Neuronal stem cell (in vitro differentiated cells): ENCODE results near the gene APBB2.
"Not testable (repeated sequence)": the region's sequence is repeated elsewhere in the genome, so short reads cannot be mapped to it uniquely, and the experiment has no call there.

Experiments
- DNase-seq: peaks from one replicate; pipeline ENCODE4 v3.0.0-alpha.2; 2013; ENCODE audit warnings: low spot score
- H2AFZ ChIP-seq: one replicate; pipeline ENCODE4 v1.6.1; 2013; ENCODE audit warnings: mild to moderate bottlenecking, low read length, inconsistent platforms
- H2AK5ac ChIP-seq: 2 replicates; pipeline ENCODE4 v1.6.1; 2013; ENCODE audit warnings: low read depth, mild to moderate bottlenecking, inconsistent platforms, low read length, moderate library complexity, mixed read lengths
- H2BK120ac ChIP-seq: 2 replicates; pipeline ENCODE4 v1.6.1; 2013; ENCODE audit warnings: low read depth, mild to moderate bottlenecking, inconsistent platforms, low read length, moderate library complexity, mixed read lengths
- H2BK12ac ChIP-seq: one replicate; pipeline ENCODE4 v1.6.1; 2013; ENCODE audit warnings: low read length, inconsistent platforms
- H2BK15ac ChIP-seq: 2 replicates; pipeline ENCODE4 v1.6.1; 2013; ENCODE audit warnings: mild to moderate bottlenecking, low read length, inconsistent platforms, mixed read lengths
- H2BK5ac ChIP-seq: one replicate; pipeline ENCODE4 v1.6.1; 2013; ENCODE audit warnings: inconsistent platforms, mild to moderate bottlenecking, low read length, moderate library complexity
- H3K14ac ChIP-seq: one replicate; pipeline ENCODE4 v1.6.1; 2013; ENCODE audit warnings: low read length, inconsistent platforms
- H3K18ac ChIP-seq: 2 replicates; pipeline ENCODE4 v1.6.1; 2013; ENCODE audit warnings: low read length, inconsistent platforms
- H3K23ac ChIP-seq: 2 replicates; pipeline ENCODE4 v1.6.1; 2013; ENCODE audit warnings: low read depth, mild to moderate bottlenecking, mixed read lengths, low read length, inconsistent platforms; ENCODE audit not compliant: poor library complexity
- H3K27ac ChIP-seq: replicated peaks from 3 replicates; pipeline ENCODE4 v1.5.1; 2013; ENCODE audit warnings: low read length, inconsistent platforms
- H3K27me3 ChIP-seq, 3 experiments: 2 replicates each; pipeline ENCODE4 v1.6.1; 2013; ENCODE audit warnings: low read length in 3 of 3, mild to moderate bottlenecking in 2 of 3, inconsistent platforms in 1 of 3, low read depth in 1 of 3, mixed read lengths in 1 of 3, moderate library complexity in 1 of 3; ENCODE audit not compliant: control insufficient read depth in 3 of 3, insufficient read depth in 3 of 3
- H3K36me3 ChIP-seq, 2 donors: replicated peaks in 1 of 2; 2 replicates each; pipeline ENCODE4 v1.6.1; 2013; ENCODE audit warnings: low read length in 2 of 2; ENCODE audit not compliant: control insufficient read depth in 2 of 2, insufficient read depth in 2 of 2
- H3K4ac ChIP-seq: 2 replicates; pipeline ENCODE4 v1.6.1; 2013; ENCODE audit warnings: inconsistent platforms, mild to moderate bottlenecking, low read length, moderate library complexity
- H3K4me1 ChIP-seq, 2 donors: 1 replicate in 1 of 2; 2 replicates in 1 of 2; pipeline ENCODE4 v1.6.1; 2013; ENCODE audit warnings: low read length in 2 of 2, low read depth in 1 of 2; ENCODE audit not compliant: control insufficient read depth in 2 of 2, insufficient read depth in 1 of 2
- H3K4me2 ChIP-seq: one replicate; pipeline ENCODE4 v1.6.1; 2013; ENCODE audit warnings: mild to moderate bottlenecking, low read length, inconsistent platforms; ENCODE audit not compliant: insufficient read depth, poor library complexity, severe bottlenecking
- H3K4me3 ChIP-seq, 2 donors: 2 replicates each; pipeline ENCODE4 v1.5.1; 2013; ENCODE audit warnings: low read length in 2 of 2, mild to moderate bottlenecking in 2 of 2, inconsistent platforms in 1 of 2, moderate library complexity in 1 of 2
- H3K79me1 ChIP-seq: one replicate; pipeline ENCODE4 v1.6.1; 2013; ENCODE audit warnings: low read depth, mild to moderate bottlenecking, inconsistent platforms, low read length, moderate library complexity
- H3K9ac ChIP-seq: one replicate; pipeline ENCODE4 v1.6.1; 2013; ENCODE audit warnings: mild to moderate bottlenecking, low read depth, low read length, inconsistent platforms; ENCODE audit not compliant: poor library complexity
- H3K9me3 ChIP-seq, 2 donors: replicated peaks in 1 of 2; 2 replicates each; pipeline versions ENCODE3 to v1.6.1; 2013; ENCODE audit warnings: low read length in 2 of 2, mild to moderate bottlenecking in 2 of 2, inconsistent platforms in 1 of 2, low read depth in 1 of 2, mixed read lengths in 1 of 2, moderate library complexity in 1 of 2; ENCODE audit not compliant: control insufficient read depth in 2 of 2, insufficient read depth in 1 of 2
- H4K8ac ChIP-seq: one replicate; pipeline ENCODE4 v1.6.1; 2013; ENCODE audit warnings: low read depth, mild to moderate bottlenecking, inconsistent platforms, low read length, moderate library complexity
- H4K91ac ChIP-seq: one replicate; pipeline ENCODE4 v1.6.1; 2013; ENCODE audit warnings: low read length, low read depth, mild to moderate bottlenecking, inconsistent platforms; ENCODE audit not compliant: poor library complexity
- WGBS, 2 donors: extraction: QIAGEN DNeasy Blood & Tissue Kit; methylation state at CpG; one replicate each; pipeline ENCODE4 v1.1.7; 2013; ENCODE audit warnings: missing lambda C conversion rate in 2 of 2, mixed read lengths in 1 of 2; ENCODE audit not compliant: insufficient read length in 2 of 2, insufficient replicate concordance in 1 of 2; ENCODE audit errors: extremely low coverage in 2 of 2; 5-methylcytosine and 5-hydroxymethylcytosine counted together

The APBB2 gene

GRCh38 chr4:41049176-41049575 lies 165.2 kb downstream of the APBB2 start:
- H3K9me3 ChIP-seq, DNase-seq: not testable (repeated sequence)

GRCh38 chr4:41044791-41045190 lies 169.6 kb downstream of the APBB2 start:
- no peak overlapping the region for H2BK15ac ChIP-seq
- H3K27ac ChIP-seq, result no peak overlapping the region
- H2BK5ac ChIP-seq, result no peak overlapping the region

More at GRCh38 chr4:41049176-41049575, 165.2 kb downstream of the APBB2 start:
- WGBS, 2 donors, result no CpG with 5 or more reads among the region's 40 CpGs
- not testable (repeated sequence) for H4K91ac ChIP-seq, H3K27ac ChIP-seq, H2BK5ac ChIP-seq, H4K8ac ChIP-seq, H3K4ac ChIP-seq, H3K36me3 ChIP-seq, H3K79me1 ChIP-seq, H3K14ac ChIP-seq, H3K23ac ChIP-seq, H3K18ac ChIP-seq, H3K4me3 ChIP-seq, H2BK15ac ChIP-seq, H2BK12ac ChIP-seq, H3K4me2 ChIP-seq, H3K27me3 ChIP-seq, H2AFZ ChIP-seq, H3K9ac ChIP-seq, H2BK120ac ChIP-seq, H2AK5ac ChIP-seq, H3K4me1 ChIP-seq

GRCh38 chr4:41044165-41044564 lies 170.2 kb downstream of the APBB2 start:
- Histone ChIP-seq H3K18ac (no peak overlapping the region), H4K8ac (no peak overlapping the region), H3K4me1 (no peaks in the 10 kb centered on the region), H3K14ac (no peak overlapping the region), H2BK5ac (no peak overlapping the region), H3K9me3 (no peaks in the 10 kb centered on the region), H2BK120ac (no peak overlapping the region), H2AFZ (no peak overlapping the region), H3K9ac (no peak overlapping the region), H3K4me3 (no peak overlapping the region), H3K79me1 (no peaks in the 10 kb centered on the region), H2AK5ac (no peak overlapping the region), H3K27me3 (no peaks in the 10 kb centered on the region), H3K27ac (no peak overlapping the region), H2BK12ac (no peak overlapping the region), H2BK15ac (no peak overlapping the region), H3K4me2 (no peak overlapping the region), H3K36me3 (no peaks in the 10 kb centered on the region), H3K23ac (no peak overlapping the region), H4K91ac (no peak overlapping the region), H3K4ac (no peak overlapping the region)
- no peak for DNase-seq

More at GRCh38 chr4:41044791-41045190, 169.6 kb downstream of the APBB2 start:
- Histone ChIP-seq H3K14ac (no peak overlapping the region), H3K9me3 (no peaks in the 10 kb centered on the region), H3K9ac (no peak overlapping the region), H3K23ac (no peak overlapping the region), H2BK12ac (no peak overlapping the region), H3K4me3 (no peak overlapping the region), H3K4me1 (no peaks in the 10 kb centered on the region), H4K8ac (no peak overlapping the region), H4K91ac (no peak overlapping the region), H3K4ac (no peak overlapping the region), H3K79me1 (no peaks in the 10 kb centered on the region), H3K36me3 (no peaks in the 10 kb centered on the region), H3K27me3 (no peaks in the 10 kb centered on the region), H2AFZ (no peak overlapping the region), H3K18ac (no peak overlapping the region), H3K4me2 (no peak overlapping the region), H2BK120ac (no peak overlapping the region), H2AK5ac (no peak overlapping the region)
- no peak for DNase-seq

GRCh38 chr4:41043465-41043864 lies 170.9 kb downstream of the APBB2 start:
- no peaks in the 10 kb centered on the region for H3K36me3 ChIP-seq
- no peak overlapping the region for H2BK120ac ChIP-seq
- no peak overlapping the region for H4K8ac ChIP-seq
- no peaks in the 10 kb centered on the region for H3K9me3 ChIP-seq
- no peak for DNase-seq
- no peak overlapping the region for H3K4me2 ChIP-seq
- no peak overlapping the region for H2AFZ ChIP-seq
- H2BK12ac ChIP-seq, result no peak overlapping the region
- H3K4ac ChIP-seq, result no peak overlapping the region
- H3K9ac ChIP-seq, result no peak overlapping the region
- no peak overlapping the region for H2BK15ac ChIP-seq
- H3K18ac ChIP-seq, result no peak overlapping the region
- H4K91ac ChIP-seq, result no peak overlapping the region
- no peak overlapping the region for H3K14ac ChIP-seq
- H3K79me1 ChIP-seq, result no peaks in the 10 kb centered on the region
- H3K4me3 ChIP-seq, result no peak overlapping the region
- no CpG with 5 or more reads among the region's 2 CpGs for WGBS, 2 donors
- H2AK5ac ChIP-seq, result no peak overlapping the region
- no peak overlapping the region for H3K23ac ChIP-seq
- no peaks in the 10 kb centered on the region for H3K27me3 ChIP-seq
- no peak overlapping the region for H3K27ac ChIP-seq
- no peaks in the 10 kb centered on the region for H3K4me1 ChIP-seq
- no peak overlapping the region for H2BK5ac ChIP-seq
